ENCODE data around the gene KLRC2.
"Not testable (repeated sequence)": the region's sequence is repeated elsewhere in the genome, so short reads cannot be mapped to it uniquely, and the experiment has no call there.

Gene KLRC2

DNA sequence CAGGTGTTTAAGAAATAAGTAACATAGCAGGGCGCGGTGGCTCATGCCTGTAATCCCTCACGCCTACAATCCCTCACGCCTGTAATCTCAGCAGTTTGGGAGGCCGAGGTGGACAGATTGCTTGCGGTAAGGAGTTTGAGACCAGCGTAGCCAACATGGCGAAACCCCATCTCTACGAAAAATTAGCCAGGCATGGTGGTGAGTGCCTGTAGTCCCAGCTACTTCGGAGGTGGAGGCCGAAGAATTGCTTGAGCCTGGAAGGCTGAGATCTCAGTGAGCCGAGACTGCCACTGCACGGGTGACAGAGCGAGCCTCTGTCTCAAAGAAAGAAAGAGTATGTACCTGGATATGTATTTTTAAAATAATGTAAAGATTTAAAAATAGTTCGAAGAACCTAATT, 39.6 kb downstream of the KLRC2 start:
- peaks cover 11 to 48% (median 20%) of the 10 kb centered on the region in 4 experiments for H3K4me1 ChIP-seq (ENCODE audit: control extremely low read depth in 1 of 4, control insufficient read depth in 4 of 4, insufficient read depth in 4 of 4, low read length in 3 of 4)
- CTCF ChIA-PET, result interaction anchor here (1.5 kb wide), 1 partner anchor 29 kb away, joined by 3 read pairs; no protein-coding TSS in a partner anchor
- H3K4me3 ChIP-seq (ENCODE audit: control insufficient read depth in 1 of 7, extremely low read depth in 1 of 7, insufficient read depth in 4 of 7, low read depth in 2 of 7, low read length in 6 of 7); POLR2A ChIA-PET; DNase-seq; H3K36me3 ChIP-seq (ENCODE audit: control insufficient read depth in 4 of 4, insufficient read depth in 4 of 4, low read length in 3 of 4); H3K9me3 ChIP-seq (ENCODE audit: control extremely low read depth in 1 of 5, control insufficient read depth in 4 of 5, insufficient read depth in 2 of 5, low read depth in 1 of 5, low read length in 4 of 5): not testable (repeated sequence)
- peak overlapping the region in 1 of 2 experiments; percentile 68 for H3K27ac ChIP-seq (ENCODE audit: insufficient read depth in 1 of 2, low read depth in 1 of 2, low read length in 2 of 2, poor library complexity in 1 of 2, severe bottlenecking in 2 of 2)
- WGBS (ENCODE audit: insufficient coverage), result 94% methylated on average over 6 of the region's 15 CpGs
- H3K27me3 ChIP-seq (replicated peaks in 2 of 5; ENCODE audit: control insufficient read depth in 4 of 5, insufficient read depth in 5 of 5, low read length in 4 of 5), result peaks cover 0 to 87% (median 0%) of the 10 kb centered on the region in 5 experiments

DNA sequence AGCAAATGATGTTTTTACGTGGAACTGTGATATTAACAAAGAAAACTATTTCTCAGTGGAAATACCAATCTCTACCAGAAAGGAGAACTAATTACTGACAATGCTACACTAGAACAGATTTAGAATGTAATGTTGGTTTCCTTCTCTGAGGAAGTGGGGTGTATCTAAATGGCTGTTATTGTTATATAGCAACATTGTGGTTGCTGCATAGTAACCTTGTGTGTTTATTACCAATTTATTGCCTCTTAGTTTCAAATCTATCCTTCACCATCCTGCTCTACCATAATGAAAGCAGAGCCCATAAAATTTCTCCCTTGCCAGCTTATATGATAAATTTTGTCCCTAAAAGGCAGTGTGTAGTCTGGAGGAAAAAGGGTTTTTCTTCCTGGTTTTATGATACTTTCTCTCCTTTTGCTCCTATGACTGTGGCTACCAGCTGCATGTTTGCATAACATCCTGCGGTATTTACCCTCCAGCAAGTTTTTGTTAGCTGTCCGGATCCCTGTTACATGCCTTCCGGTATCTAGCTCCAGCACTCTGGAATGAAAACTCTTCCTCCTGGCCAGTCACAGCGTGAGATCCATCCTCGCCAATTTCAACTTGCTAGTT, 40.3 kb downstream of the KLRC2 start:
- ChIA-PET POLR2A (no interaction called here), CTCF (interaction anchor here (0.7 kb wide), 1 partner anchor 15 kb away, joined by 4 read pairs; no protein-coding TSS in a partner anchor)
- H3K27ac ChIP-seq (ENCODE audit: insufficient read depth in 1 of 2, low read depth in 1 of 2, low read length in 2 of 2, poor library complexity in 1 of 2, severe bottlenecking in 2 of 2), result peak overlapping the region in 1 of 2 experiments; percentile 68
- peaks cover 12 to 48% (median 22%) of the 10 kb centered on the region in 4 experiments for H3K4me1 ChIP-seq (ENCODE audit: control extremely low read depth in 1 of 4, control insufficient read depth in 4 of 4, insufficient read depth in 4 of 4, low read length in 3 of 4)
- H3K4me3 ChIP-seq (ENCODE audit: control insufficient read depth in 1 of 7, extremely low read depth in 1 of 7, insufficient read depth in 4 of 7, low read depth in 2 of 7, low read length in 6 of 7), result no peak overlapping the region
- no peaks in the 10 kb centered on the region for H3K36me3 ChIP-seq (ENCODE audit: control insufficient read depth in 4 of 4, insufficient read depth in 4 of 4, low read length in 3 of 4)
- DNase-seq, result peak; percentile 45 to 86 (median 80)
- peaks cover 0 to 88% (median 0%) of the 10 kb centered on the region in 5 experiments for H3K27me3 ChIP-seq (replicated peaks in 2 of 5; ENCODE audit: control insufficient read depth in 4 of 5, insufficient read depth in 5 of 5, low read length in 4 of 5)
- WGBS (ENCODE audit: insufficient coverage), result 87% methylated on average over 5 of the region's 6 CpGs
- peaks cover 0 to 6% (median 0%) of the 10 kb centered on the region in 5 experiments for H3K9me3 ChIP-seq (ENCODE audit: control extremely low read depth in 1 of 5, control insufficient read depth in 4 of 5, insufficient read depth in 2 of 5, low read depth in 1 of 5, low read length in 4 of 5)

DNA sequence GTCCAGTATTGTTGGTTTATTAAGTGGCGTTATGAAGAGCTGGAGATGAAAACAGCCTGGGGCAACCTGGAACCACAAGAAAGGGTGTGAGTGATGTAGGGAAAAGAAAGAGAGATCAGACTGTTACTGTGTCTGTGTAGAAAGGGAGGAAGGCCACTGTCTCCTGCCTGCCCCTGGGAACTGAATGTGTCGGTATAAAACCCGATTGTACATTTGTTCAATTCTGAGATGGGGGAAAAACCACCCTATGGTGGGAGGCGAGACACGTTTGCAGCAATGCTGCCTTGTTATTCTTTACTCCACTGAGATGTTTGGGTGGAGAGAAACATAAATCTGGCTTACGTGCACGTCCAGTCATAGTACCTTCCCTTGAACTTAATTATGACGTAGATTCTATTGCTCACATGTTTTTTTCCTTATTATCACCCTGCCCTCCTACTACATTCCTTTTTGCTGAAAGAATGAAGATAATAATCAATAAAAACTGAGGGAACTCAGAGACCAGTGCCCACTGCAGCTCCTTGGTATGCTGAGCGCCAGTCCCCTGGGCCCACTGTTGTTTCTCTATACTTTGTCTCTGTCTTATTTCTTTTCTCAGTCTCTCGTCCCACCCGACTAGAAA, 41.2 kb downstream of the KLRC2 start:
- Histone ChIP-seq H3K27me3 (replicated peaks in 2 of 5; ENCODE audit: control insufficient read depth in 4 of 5, insufficient read depth in 5 of 5, low read length in 4 of 5) (peaks cover 0 to 87% (median 0%) of the 10 kb centered on the region in 5 experiments), H3K4me1 (ENCODE audit: control extremely low read depth in 1 of 4, control insufficient read depth in 4 of 4, insufficient read depth in 4 of 4, low read length in 3 of 4) (peaks cover 16 to 55% (median 23%) of the 10 kb centered on the region in 4 experiments)
- H3K9me3 ChIP-seq (ENCODE audit: control extremely low read depth in 1 of 5, control insufficient read depth in 4 of 5, insufficient read depth in 2 of 5, low read depth in 1 of 5, low read length in 4 of 5); H3K36me3 ChIP-seq (ENCODE audit: control insufficient read depth in 4 of 4, insufficient read depth in 4 of 4, low read length in 3 of 4); H3K27ac ChIP-seq (ENCODE audit: insufficient read depth in 1 of 2, low read depth in 1 of 2, low read length in 2 of 2, poor library complexity in 1 of 2, severe bottlenecking in 2 of 2); DNase-seq; H3K4me3 ChIP-seq (ENCODE audit: control insufficient read depth in 1 of 7, extremely low read depth in 1 of 7, insufficient read depth in 4 of 7, low read depth in 2 of 7, low read length in 6 of 7): not testable (repeated sequence)
- ChIA-PET CTCF (interaction anchor here (2.5 kb wide), 1 partner anchor 19 kb away, joined by 11 read pairs; no protein-coding TSS in a partner anchor), POLR2A (interaction anchor here (0.9 kb wide), 1 partner anchor 12 kb away, joined by 3 read pairs; no protein-coding TSS in a partner anchor)
- WGBS (ENCODE audit: insufficient coverage), result 94% methylated on average over 3 of the region's 11 CpGs

DNA sequence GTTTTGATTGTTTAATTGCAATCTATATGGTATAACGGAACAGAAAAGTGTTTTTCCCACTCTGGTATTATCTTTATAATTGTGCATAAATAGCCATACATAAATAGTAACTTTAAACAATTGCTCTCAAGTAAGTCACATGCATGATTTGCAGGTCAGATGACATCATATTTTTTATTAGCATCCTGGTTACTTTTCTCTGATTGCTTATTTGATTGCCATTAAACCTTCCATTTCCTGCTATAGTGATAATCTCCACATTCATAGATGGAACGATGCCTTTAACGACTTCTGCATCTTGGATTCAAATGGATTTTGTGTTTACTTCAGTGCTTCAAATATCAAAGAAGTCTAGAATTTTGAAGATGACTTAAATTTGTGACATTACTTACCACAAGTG, 42.5 kb downstream of the KLRC2 start:
- Histone ChIP-seq H3K27me3 (replicated peaks in 2 of 5; ENCODE audit: control insufficient read depth in 4 of 5, insufficient read depth in 5 of 5, low read length in 4 of 5) (peaks cover 0 to 87% (median 0%) of the 10 kb centered on the region in 5 experiments), H3K4me1 (ENCODE audit: control extremely low read depth in 1 of 4, control insufficient read depth in 4 of 4, insufficient read depth in 4 of 4, low read length in 3 of 4) (peaks cover 16 to 59% (median 23%) of the 10 kb centered on the region in 4 experiments), H3K36me3 (ENCODE audit: control insufficient read depth in 4 of 4, insufficient read depth in 4 of 4, low read length in 3 of 4) (no peaks in the 10 kb centered on the region), H3K9me3 (ENCODE audit: control extremely low read depth in 1 of 5, control insufficient read depth in 4 of 5, insufficient read depth in 2 of 5, low read depth in 1 of 5, low read length in 4 of 5) (no peaks in the 10 kb centered on the region), H3K4me3 (ENCODE audit: control insufficient read depth in 1 of 7, extremely low read depth in 1 of 7, insufficient read depth in 4 of 7, low read depth in 2 of 7, low read length in 6 of 7) (no peak overlapping the region), H3K27ac (ENCODE audit: insufficient read depth in 1 of 2, low read depth in 1 of 2, low read length in 2 of 2, poor library complexity in 1 of 2, severe bottlenecking in 2 of 2) (no peak overlapping the region)
- no peak for DNase-seq
- ChIA-PET POLR2A (interaction anchor here (0.9 kb wide), 1 partner anchor 14 kb away, joined by 3 read pairs; no protein-coding TSS in a partner anchor), CTCF (interaction anchor here (1.1 to 2.5 kb wide), 3 partner anchors 11 to 20 kb away, joined by 3 to 11 read pairs (median 5); partner anchors contain the start of gene KLRC4)
- WGBS (ENCODE audit: insufficient coverage), result no CpG with 5 or more reads among the region's 3 CpGs

DNA sequence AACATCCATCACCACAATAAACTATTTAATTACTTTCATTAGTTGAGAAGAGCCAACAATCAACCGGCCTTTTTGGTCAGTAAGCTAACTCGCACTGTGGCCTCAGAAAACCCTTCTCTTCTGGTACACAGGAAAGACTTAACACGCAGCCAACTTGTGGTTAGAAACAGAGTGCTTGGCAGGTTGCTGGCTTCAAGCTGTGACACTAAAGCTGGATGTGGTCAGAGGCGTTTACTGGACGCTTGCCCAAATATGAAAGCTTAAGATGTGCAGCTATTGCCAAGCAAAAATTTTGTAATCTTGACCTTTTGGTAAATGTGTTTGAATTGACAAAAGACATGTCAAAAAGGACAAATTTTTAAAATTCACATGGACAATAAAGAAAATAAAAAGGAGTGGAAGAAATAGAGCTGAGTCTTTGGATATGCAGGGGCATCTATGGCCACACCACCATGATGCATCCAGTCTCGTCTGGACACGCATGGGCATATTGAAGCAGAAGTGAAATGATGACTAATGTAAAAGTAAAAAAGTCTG, 43.3 kb downstream of the KLRC2 start:
- Histone ChIP-seq H3K9me3 (ENCODE audit: control extremely low read depth in 1 of 5, control insufficient read depth in 4 of 5, insufficient read depth in 2 of 5, low read depth in 1 of 5, low read length in 4 of 5) (no peaks in the 10 kb centered on the region), H3K27ac (ENCODE audit: insufficient read depth in 1 of 2, low read depth in 1 of 2, low read length in 2 of 2, poor library complexity in 1 of 2, severe bottlenecking in 2 of 2) (no peak overlapping the region), H3K4me1 (ENCODE audit: control extremely low read depth in 1 of 4, control insufficient read depth in 4 of 4, insufficient read depth in 4 of 4, low read length in 3 of 4) (peaks cover 16 to 59% (median 23%) of the 10 kb centered on the region in 4 experiments), H3K36me3 (ENCODE audit: control insufficient read depth in 4 of 4, insufficient read depth in 4 of 4, low read length in 3 of 4) (no peaks in the 10 kb centered on the region), H3K4me3 (ENCODE audit: control insufficient read depth in 1 of 7, extremely low read depth in 1 of 7, insufficient read depth in 4 of 7, low read depth in 2 of 7, low read length in 6 of 7) (peak overlapping the region in 1 of 7 experiments; percentile 29), H3K27me3 (replicated peaks in 2 of 5; ENCODE audit: control insufficient read depth in 4 of 5, insufficient read depth in 5 of 5, low read length in 4 of 5) (peaks cover 0 to 85% (median 0%) of the 10 kb centered on the region in 5 experiments)
- DNase-seq, result peak; percentile 55 to 81 (median 74)
- whole genome bisulfite sequencing (ENCODE audit: insufficient coverage), result 0% methylated on average over 3 of the region's 7 CpGs
- CTCF ChIA-PET, result interaction anchor here (0.7 to 2.5 kb wide), 5 partner anchors 12 to 335 kb away, joined by 3 to 11 read pairs (median 4); partner anchors contain the start of gene KLRC4
- POLR2A ChIA-PET, result interaction anchor here (0.6 kb wide), 1 partner anchor 272 kb away, joined by 5 read pairs; no protein-coding TSS in a partner anchor

DNA sequence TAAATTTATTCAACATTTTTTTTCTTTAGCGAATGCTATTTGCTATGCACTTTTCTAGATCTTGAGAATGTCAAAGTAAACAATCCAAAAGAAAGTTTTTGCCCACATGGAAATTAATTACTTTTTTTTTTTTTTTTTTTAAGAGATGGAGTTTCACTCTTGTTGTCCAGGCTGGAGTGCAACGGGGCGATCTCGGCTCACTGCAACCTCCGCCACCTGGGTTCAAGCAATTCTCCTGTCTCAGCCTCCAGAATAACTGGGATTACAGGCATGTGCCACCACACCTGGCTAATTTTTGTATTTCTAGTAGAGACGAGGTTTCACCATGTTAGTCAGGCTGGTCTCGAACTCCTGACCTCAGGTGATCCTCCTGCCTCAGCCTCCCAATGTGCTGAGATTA, 44.8 kb downstream of the KLRC2 start:
- CTCF ChIA-PET, result interaction anchor here (0.9 to 1.5 kb wide), 3 partner anchors 20 to 24 kb away, joined by 3 to 4 read pairs (median 3); no protein-coding TSS in a partner anchor
- H3K9me3 ChIP-seq (ENCODE audit: control extremely low read depth in 1 of 5, control insufficient read depth in 4 of 5, insufficient read depth in 2 of 5, low read depth in 1 of 5, low read length in 4 of 5); H3K27ac ChIP-seq (ENCODE audit: insufficient read depth in 1 of 2, low read depth in 1 of 2, low read length in 2 of 2, poor library complexity in 1 of 2, severe bottlenecking in 2 of 2); H3K4me3 ChIP-seq (ENCODE audit: control insufficient read depth in 1 of 7, extremely low read depth in 1 of 7, insufficient read depth in 4 of 7, low read depth in 2 of 7, low read length in 6 of 7); DNase-seq; POLR2A ChIA-PET; H3K36me3 ChIP-seq (ENCODE audit: control insufficient read depth in 4 of 4, insufficient read depth in 4 of 4, low read length in 3 of 4): not testable (repeated sequence)
- peaks cover 0 to 84% (median 0%) of the 10 kb centered on the region in 5 experiments for H3K27me3 ChIP-seq (replicated peaks in 2 of 5; ENCODE audit: control insufficient read depth in 4 of 5, insufficient read depth in 5 of 5, low read length in 4 of 5)
- H3K4me1 ChIP-seq (ENCODE audit: control extremely low read depth in 1 of 4, control insufficient read depth in 4 of 4, insufficient read depth in 4 of 4, low read length in 3 of 4), result peaks cover 16 to 53% (median 22%) of the 10 kb centered on the region in 4 experiments
- WGBS (ENCODE audit: insufficient coverage), result 100% methylated on average over 4 of the region's 7 CpGs
